ENCODE data around the gene NATD1.
"Not testable (repeated sequence)": the region's sequence is repeated elsewhere in the genome, so short reads cannot be mapped to it uniquely, and the experiment has no call there.

Gene NATD1

DNA sequence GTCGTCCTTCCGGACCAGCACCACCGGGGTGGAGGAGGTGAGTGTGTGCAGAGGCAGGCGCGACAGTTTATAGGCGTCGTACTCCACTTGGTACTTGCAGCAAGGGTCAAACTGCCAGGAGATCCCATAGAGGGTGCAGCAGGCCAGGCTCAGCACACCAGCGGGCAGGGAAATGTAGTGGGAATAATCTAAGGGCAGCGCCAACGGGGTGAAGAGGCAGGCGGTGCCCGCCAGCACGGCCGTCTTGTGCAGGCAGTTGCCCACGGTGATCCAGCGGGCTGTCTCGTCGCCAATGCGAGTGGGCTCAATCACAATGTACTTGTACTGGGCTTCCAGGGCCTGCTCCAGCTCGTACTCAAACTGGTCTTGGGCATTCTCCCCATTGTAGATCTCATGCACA lies 54.8 kb downstream of the NATD1 start:
- DNase-seq (ENCODE audit: insufficient read length, low spot score) = no peak
- FAIRE-seq = peak; percentile 82

DNA sequence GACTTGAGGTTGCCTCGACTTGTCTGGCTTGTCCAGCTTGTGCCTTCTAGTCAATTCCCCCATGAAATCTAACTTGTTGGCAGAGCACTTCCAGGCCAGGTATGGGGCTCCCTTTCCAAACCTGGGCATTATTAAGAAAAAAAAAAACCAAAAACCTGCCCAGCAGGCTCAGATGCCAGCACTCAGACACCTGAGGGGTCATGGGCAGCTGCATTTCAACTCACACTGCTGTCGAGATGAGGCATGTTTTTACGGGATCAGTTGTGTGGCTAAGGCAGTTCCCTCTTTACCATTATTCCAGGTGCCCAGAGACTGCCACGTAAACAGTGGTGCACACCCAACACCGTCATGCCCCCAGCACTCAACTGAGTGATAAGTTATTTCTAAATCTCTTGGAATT lies 57.1 kb downstream of the NATD1 start:
- DNase-seq (ENCODE audit: insufficient read length, low spot score) (no peak), FAIRE-seq (no peak)

DNA sequence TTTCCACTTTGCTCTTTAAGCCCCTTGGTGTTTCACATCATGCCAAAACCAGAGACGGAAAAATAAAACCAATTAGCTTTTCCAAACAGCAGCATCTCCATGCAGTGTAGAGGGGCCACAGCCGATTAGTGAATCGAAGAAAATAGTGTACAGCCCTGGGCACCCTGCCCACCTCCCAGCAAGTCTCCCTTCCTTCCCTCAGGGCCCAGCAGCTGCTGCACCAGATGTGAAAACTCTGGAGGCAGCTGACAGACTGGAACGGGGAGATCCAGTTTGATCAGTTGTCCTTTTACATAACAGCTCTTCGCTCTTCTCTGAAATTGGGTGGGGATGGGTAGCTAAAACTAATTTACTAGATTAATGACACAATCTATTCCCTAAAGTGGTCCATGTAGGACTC lies 58.5 kb downstream of the NATD1 start:
- DNase-seq (ENCODE audit: insufficient read length, low spot score) = no peak

DNA sequence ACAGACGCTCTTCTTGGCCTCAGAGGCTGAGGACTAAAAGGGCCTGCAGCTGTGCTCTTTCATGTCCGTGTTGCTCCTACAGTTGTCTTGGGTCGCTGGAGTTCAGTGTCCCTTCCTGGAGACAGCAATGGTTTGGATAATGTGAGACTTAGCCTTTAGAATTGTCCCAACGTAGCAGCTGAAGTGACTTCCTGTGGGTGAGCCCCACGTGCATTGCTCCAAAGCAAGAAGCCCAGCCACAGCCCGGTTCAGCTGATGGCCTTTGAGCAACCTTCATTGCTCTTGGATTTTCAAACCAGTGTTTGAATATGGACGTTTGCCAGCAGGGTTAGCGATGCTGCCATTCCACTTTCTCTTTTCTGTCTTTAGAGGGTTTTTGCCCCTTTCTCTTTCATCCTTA lies 59.0 kb downstream of the NATD1 start:
- peak; percentile 44 for FAIRE-seq
- no peak for DNase-seq (ENCODE audit: insufficient read length, low spot score)

More for the DNA sequence above, 58.5 kb downstream of the NATD1 start:
- peak; percentile 9 for FAIRE-seq

DNA sequence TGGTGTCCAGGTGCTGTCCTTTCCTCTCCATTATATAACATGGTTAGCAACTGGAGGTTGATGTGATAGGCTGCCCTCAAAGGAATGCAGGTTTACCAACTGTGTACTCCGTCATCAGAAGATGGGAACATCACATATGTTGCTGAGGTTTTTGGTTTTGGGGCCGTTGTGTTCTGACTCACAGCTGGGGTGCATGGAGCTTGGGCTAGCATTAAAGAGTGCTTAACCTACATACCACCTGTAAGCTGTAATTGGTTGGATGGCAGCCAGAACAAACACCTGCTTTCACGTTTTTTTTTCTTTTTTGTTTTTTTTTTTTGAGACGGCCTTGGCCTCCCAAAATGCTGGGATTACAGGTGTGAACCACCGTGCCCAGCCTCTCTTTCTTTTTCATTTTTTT lies 60.2 kb downstream of the NATD1 start:
- DNase-seq (ENCODE audit: insufficient read length, low spot score) (no peak), FAIRE-seq (no peak)

DNA sequence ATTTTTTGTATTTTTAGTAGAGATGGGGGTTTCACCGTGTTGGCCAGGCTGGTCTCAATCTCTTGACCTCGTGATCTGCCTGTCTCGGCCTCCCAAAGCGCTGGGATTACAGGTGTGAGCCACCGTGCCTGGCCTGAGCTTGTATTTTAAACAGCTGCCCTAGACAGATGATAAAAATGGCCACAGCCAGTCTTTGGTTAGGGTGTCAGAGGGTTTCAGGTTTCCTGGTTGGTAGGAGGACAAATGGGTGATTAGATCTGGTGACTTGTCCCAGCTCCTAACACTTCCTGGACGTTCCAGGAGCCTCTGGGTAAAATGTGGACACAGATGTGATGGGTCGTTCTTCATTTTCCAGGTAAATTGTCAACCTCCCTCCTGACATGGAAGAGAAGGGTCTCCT lies 60.8 kb downstream of the NATD1 start:
- not testable (repeated sequence) for FAIRE-seq; DNase-seq (ENCODE audit: insufficient read length, low spot score)

DNA sequence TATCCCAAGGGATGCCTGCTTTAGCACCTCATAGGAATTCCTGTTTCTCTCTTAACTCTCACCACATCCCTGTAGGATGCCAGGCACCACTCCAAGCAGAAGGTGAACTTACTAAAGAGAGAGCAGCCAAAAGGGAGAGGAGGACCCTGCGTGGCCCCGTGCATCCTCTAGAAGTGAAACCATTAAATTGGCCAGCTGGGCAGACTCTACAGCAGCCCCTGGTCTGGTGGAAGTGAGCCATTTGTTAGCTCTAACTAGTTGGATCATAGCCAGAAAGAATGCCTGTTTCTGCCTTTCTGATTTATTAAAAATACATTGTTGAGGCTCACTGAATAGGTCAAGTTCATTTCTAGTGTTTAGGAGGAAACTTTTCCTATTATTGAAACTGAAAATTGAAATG lies 61.5 kb downstream of the NATD1 start:
- DNase-seq (ENCODE audit: insufficient read length, low spot score) (no peak), FAIRE-seq (no peak)

DNA sequence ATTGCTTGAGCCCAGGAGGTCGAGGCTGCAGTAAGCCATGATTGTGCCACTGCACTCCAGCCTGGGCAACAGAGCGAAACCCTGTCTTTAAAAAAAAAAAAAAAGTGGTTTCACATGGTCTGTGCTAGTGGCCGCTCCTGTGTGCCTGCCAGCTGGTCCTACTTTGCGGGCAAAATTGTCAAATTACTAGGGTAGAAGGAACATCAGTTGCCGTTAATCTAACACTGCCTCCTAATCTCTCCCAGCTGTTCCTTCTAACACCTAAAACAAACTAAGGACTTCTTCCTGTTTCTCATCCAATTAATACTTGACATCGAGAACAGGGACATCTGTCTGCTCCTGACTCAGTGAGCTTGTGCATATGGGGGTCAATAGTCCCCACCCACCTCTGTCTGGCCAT lies 63.1 kb downstream of the NATD1 start:
- FAIRE-seq (no peak), DNase-seq (ENCODE audit: insufficient read length, low spot score) (no peak)

DNA sequence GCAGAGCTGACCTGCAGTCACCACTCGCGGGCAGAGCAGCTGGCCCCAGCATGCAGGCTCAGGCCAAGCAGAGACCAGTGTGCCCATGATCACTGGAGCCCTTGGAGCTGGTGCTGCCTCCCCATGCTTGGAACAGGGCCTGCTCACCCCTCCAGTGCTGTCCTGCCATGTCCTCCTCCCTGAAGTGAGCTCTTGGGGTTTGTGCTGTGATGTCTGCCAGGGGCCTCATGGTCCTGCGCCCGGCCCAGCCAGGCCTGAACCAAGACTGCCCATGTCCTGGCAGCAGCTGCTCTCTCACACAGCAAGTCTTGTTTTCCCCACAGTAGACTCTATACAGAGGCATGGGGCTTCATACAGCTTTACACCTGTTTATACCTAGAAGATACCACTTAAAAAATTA lies 63.8 kb downstream of the NATD1 start:
- FAIRE-seq = no peak
- no peak for DNase-seq (ENCODE audit: insufficient read length, low spot score)

All from HTR-8/SVneo (cell line).